ENCODE data around the gene PRDM12.

- TF ChIP-seq, protein P1, sequence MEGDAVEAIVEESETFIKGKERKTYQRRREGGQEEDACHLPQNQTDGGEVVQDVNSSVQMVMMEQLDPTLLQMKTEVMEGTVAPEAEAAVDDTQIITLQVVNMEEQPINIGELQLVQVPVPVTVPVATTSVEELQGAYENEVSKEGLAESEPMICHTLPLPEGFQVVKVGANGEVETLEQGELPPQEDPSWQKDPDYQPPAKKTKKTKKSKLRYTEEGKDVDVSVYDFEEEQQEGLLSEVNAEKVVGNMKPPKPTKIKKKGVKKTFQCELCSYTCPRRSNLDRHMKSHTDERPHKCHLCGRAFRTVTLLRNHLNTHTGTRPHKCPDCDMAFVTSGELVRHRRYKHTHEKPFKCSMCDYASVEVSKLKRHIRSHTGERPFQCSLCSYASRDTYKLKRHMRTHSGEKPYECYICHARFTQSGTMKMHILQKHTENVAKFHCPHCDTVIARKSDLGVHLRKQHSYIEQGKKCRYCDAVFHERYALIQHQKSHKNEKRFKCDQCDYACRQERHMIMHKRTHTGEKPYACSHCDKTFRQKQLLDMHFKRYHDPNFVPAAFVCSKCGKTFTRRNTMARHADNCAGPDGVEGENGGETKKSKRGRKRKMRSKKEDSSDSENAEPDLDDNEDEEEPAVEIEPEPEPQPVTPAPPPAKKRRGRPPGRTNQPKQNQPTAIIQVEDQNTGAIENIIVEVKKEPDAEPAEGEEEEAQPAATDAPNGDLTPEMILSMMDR (IDR thresholded peaks at IDR 0.05 in 4 of 5, conservative IDR thresholded peaks at IDR 0.05 in 1 of 5) = no peak
- no peak for TF ChIP-seq POLR2A (IDR thresholded peaks at IDR 0.05)
Measured at GRCh38 chr9:130634191-130634768, 30.1 kb upstream of the PRDM12 start.
